Hepatocyte (in vitro differentiated cells): Measurements from ENCODE around the gene NAA38. TPM values are rescaled to one million over a fixed set of nuclear protein-coding genes. Genes with fewer than 3 reads are reported as not detected.

Experiments
- DNase-seq: peaks from one replicate; pipeline ENCODE4 v3.0.0-alpha.2; 2016; ENCODE audit warnings: low spot score
- H2AFZ ChIP-seq: fragments of 200-600 bp; sonication (generic); 2 replicates; pipeline ENCODE4 v1.6.0; 2016; ENCODE audit warnings: antibody characterized with exemption, mild to moderate bottlenecking
- H3K27ac ChIP-seq: fragments of 200-600 bp; sonication (generic); 2 replicates; pipeline ENCODE4 v1.5.1; 2016; ENCODE audit warnings: mild to moderate bottlenecking
- H3K27me3 ChIP-seq: fragments of 200-600 bp; sonication (generic); 2 replicates; pipeline ENCODE4 v1.6.1; 2016
- H3K36me3 ChIP-seq: fragments of 200-600 bp; sonication (generic); replicated peaks from 2 replicates; pipeline ENCODE4 v1.5.1; 2016; ENCODE audit warnings: low read depth; ENCODE audit not compliant: insufficient read depth
- H3K4me1 ChIP-seq: fragments of 200-600 bp; sonication (generic); 2 replicates; pipeline ENCODE4 v1.5.1; 2016; ENCODE audit warnings: mild to moderate bottlenecking, moderate library complexity; ENCODE audit not compliant: insufficient read depth
- H3K4me2 ChIP-seq: fragments of 200-600 bp; sonication (generic); 2 replicates; pipeline ENCODE4 v1.6.0; 2016
- H3K4me3 ChIP-seq: fragments of 200-600 bp; sonication (generic); 2 replicates; pipeline ENCODE4 v1.5.1; 2016; ENCODE audit warnings: mild to moderate bottlenecking
- H3K79me2 ChIP-seq: fragments of 200-600 bp; sonication (generic); 2 replicates; pipeline ENCODE4 v1.6.0; 2017; ENCODE audit warnings: mild to moderate bottlenecking
- H3K9me2 ChIP-seq: fragments of 200-600 bp; sonication (generic); replicated peaks from 2 replicates; pipeline ENCODE4 v1.6.0; 2017; ENCODE audit warnings: mild to moderate bottlenecking; ENCODE audit not compliant: insufficient read depth
- H3K9me3 ChIP-seq: fragments of 200-600 bp; sonication (generic); 2 replicates; pipeline ENCODE4 v1.5.1; 2016; ENCODE audit warnings: low read depth, mild to moderate bottlenecking
- H4K20me1 ChIP-seq: fragments of 200-600 bp; sonication (generic); 2 replicates; pipeline ENCODE4 v1.6.0; 2016; ENCODE audit warnings: mild to moderate bottlenecking; ENCODE audit not compliant: insufficient read depth, poor library complexity, severe bottlenecking
- EZH2 ChIP-seq: fragments of 200-600 bp; sonication (generic); IDR thresholded peaks from 2 replicates; pipeline ENCODE4 v1.6.1; 2016; ENCODE audit warnings: antibody characterized with exemption, mild to moderate bottlenecking, borderline replicate concordance
- EZH2phosphoT487 ChIP-seq: fragments of 200-600 bp; sonication (generic); IDR thresholded peaks from one replicate; pipeline ENCODE4 v1.6.1; 2018; ENCODE audit warnings: antibody characterized with exemption, mild to moderate bottlenecking, low read depth, moderate library complexity; ENCODE audit not compliant: unreplicated experiment, severe bottlenecking
- WGBS: methylation state at CpG from one replicate; pipeline ENCODE4 v1.1.6; 2016; ENCODE audit warnings: low lambda C conversion rate; ENCODE audit errors: missing lambda C conversion rate; 5-methylcytosine and 5-hydroxymethylcytosine counted together
- polyA plus RNA-seq: library from polyadenylated mRNA; unstranded; fragments of >200 nt; fragmentation: Nextera tagmentation; extraction: Ambion mirVana; gene quantifications from 2 replicates; pipeline ENCODE4 v1.2.1, GENCODE V29; 2016
- total RNA-seq: library from RNA; depleted of rRNA; stranded (reverse); fragments of >200 nt; gene quantifications from 2 replicates; pipeline ENCODE4 v1.2.3, GENCODE V29; 2014
- TF ChIP-seq, protein P1 (sequence below): fragments of 200-600 bp; sonication (generic); IDR thresholded peaks from 2 replicates; pipeline ENCODE4 v1.5.1; 2016; ENCODE audit warnings: antibody characterized with exemption, mild to moderate bottlenecking; ENCODE audit not compliant: poor library complexity

The NAA38 gene, protein sequence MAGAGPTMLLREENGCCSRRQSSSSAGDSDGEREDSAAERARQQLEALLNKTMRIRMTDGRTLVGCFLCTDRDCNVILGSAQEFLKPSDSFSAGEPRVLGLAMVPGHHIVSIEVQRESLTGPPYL
- total RNA-seq (49.2 and 66.0 TPM in 2 replicates), polyA plus RNA-seq (147 and 154 TPM in 2 replicates)

GRCh38 chr17:7856811-7857712, at the start of gene NAA38:
Gene NAA38 (minus strand): TSS chr17:7857559. CDS start chr17:7857463, 96 bp downstream.
- WGBS, result 2% methylated on average over 62 of the region's 64 CpGs
- Histone ChIP-seq H3K27ac (peak within 1 kb of the TSS; percentile 91), H3K4me1 (peaks cover 34% of the 10 kb centered on the region), H3K79me2 (peaks cover 50% of the 10 kb centered on the region), H3K36me3 (no peaks in the 10 kb centered on the region), H2AFZ (peak within 1 kb of the TSS; percentile 35), H3K27me3 (no peaks in the 10 kb centered on the region), H3K9me3 (no peaks in the 10 kb centered on the region), H4K20me1 (peaks cover 14% of the 10 kb centered on the region), H3K4me3 (peak within 1 kb of the TSS; percentile 44), H3K4me2 (peak within 1 kb of the TSS; percentile 93), H3K9me2 (no peaks in the 10 kb centered on the region)
- TF ChIP-seq, protein P1, sequence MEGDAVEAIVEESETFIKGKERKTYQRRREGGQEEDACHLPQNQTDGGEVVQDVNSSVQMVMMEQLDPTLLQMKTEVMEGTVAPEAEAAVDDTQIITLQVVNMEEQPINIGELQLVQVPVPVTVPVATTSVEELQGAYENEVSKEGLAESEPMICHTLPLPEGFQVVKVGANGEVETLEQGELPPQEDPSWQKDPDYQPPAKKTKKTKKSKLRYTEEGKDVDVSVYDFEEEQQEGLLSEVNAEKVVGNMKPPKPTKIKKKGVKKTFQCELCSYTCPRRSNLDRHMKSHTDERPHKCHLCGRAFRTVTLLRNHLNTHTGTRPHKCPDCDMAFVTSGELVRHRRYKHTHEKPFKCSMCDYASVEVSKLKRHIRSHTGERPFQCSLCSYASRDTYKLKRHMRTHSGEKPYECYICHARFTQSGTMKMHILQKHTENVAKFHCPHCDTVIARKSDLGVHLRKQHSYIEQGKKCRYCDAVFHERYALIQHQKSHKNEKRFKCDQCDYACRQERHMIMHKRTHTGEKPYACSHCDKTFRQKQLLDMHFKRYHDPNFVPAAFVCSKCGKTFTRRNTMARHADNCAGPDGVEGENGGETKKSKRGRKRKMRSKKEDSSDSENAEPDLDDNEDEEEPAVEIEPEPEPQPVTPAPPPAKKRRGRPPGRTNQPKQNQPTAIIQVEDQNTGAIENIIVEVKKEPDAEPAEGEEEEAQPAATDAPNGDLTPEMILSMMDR, result peak; percentile 47
- TF ChIP-seq EZH2, result no peak
- DNase-seq, result peak; percentile 99

DNA sequence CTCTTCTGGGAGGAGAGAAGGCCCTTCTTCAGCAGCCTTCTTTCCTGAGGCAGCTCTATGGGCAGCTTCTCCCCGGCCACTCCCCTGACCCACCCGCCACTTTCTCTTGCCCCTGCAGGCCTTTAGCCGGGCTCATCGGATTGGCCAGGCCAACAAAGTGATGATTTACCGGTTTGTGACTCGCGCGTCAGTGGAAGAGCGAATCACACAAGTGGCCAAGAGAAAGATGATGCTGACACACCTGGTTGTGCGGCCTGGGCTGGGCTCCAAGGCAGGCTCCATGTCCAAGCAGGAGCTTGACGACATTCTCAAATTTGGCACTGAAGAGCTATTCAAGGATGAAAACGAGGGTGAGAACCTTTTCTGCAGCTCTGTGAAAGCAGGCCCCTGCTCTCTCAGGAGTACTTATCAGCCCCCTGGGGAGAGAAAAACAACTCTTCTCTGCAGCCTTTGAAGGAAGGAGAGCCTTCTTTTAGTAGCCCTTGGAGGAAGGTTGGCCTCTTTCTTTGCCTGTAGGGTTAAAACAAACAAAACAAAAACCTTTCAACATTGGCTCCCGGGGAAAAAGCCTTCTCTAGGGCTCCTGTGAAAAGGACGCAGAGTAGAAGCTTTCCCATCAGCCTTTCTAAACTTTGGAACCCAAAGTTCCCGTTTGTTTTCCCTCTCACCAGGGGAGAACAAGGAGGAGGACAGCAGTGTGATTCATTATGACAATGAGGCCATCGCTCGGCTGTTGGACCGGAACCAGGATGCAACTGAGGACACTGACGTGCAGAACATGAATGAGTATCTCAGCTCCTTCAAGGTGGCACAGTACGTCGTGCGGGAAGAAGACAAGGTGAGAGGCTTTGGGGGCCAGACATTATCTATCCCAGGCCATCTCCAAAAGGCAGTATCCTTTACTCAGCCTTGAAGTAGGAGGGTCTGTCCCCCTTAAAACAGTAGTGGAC, 46.1 kb upstream of the NAA38 start:
- H3K36me3 ChIP-seq, result no peaks in the 10 kb centered on the region
- H3K27me3 ChIP-seq, result no peaks in the 10 kb centered on the region
- H3K4me2 ChIP-seq, result no peak overlapping the region
- DNase-seq, result no peak
- TF ChIP-seq EZH2phosphoT487, result no peak
- TF ChIP-seq, protein P1, result no peak
- TF ChIP-seq EZH2, result no peak
- no peak overlapping the region for H2AFZ ChIP-seq
- no peaks in the 10 kb centered on the region for H4K20me1 ChIP-seq
- no peak overlapping the region for H3K27ac ChIP-seq
- 75% methylated on average over 22 of the region's 22 CpGs for WGBS
- no peaks in the 10 kb centered on the region for H3K79me2 ChIP-seq
- no peak overlapping the region for H3K4me3 ChIP-seq
- H3K4me1 ChIP-seq, result no peaks in the 10 kb centered on the region
- no peaks in the 10 kb centered on the region for H3K9me3 ChIP-seq
- no peaks in the 10 kb centered on the region for H3K9me2 ChIP-seq

- DNase-seq, result peak; percentile 55
- H3K27me3 ChIP-seq, result no peaks in the 10 kb centered on the region
- WGBS, result 59% methylated on average over 6 of the region's 6 CpGs
- no peaks in the 10 kb centered on the region for H3K9me3 ChIP-seq
- H4K20me1 ChIP-seq, result no peaks in the 10 kb centered on the region
- no peak overlapping the region for H3K27ac ChIP-seq
- H3K36me3 ChIP-seq, result no peaks in the 10 kb centered on the region
- no peak overlapping the region for H3K4me3 ChIP-seq
- TF ChIP-seq, protein P1, result peak; percentile 41
- TF ChIP-seq EZH2, result no peak
- no peak for TF ChIP-seq EZH2phosphoT487
- no peaks in the 10 kb centered on the region for H3K4me1 ChIP-seq
- no peak overlapping the region for H3K4me2 ChIP-seq
- H2AFZ ChIP-seq, result no peak overlapping the region
- H3K79me2 ChIP-seq, result peaks cover 1% of the 10 kb centered on the region
- no peaks in the 10 kb centered on the region for H3K9me2 ChIP-seq
Observed at GRCh38 chr17:7897773-7898172, 40.4 kb upstream of the NAA38 start.
